ENCODE measurements around the gene TTLL11.
"Not testable (repeated sequence)": the region's sequence is repeated elsewhere in the genome, so short reads cannot be mapped to it uniquely, and the experiment has no call there.

Gene TTLL11

GRCh38 chr9:121906074-121906870 is 186.8 kb downstream of the TTLL11 start:
- no peak for DNase-seq (ENCODE audit: low spot score)

- DNase-seq (ENCODE audit: low spot score) = peak; percentile 85
These were observed 190.5 kb downstream of the TTLL11 start for GRCh38 chr9:121902461-121903135.

- no peak for DNase-seq (ENCODE audit: low spot score)
These were observed 191.5 kb downstream of the TTLL11 start for GRCh38 chr9:121901616-121902015.

GRCh38 chr9:121900163-121900562 is 192.9 kb downstream of the TTLL11 start:
- no peak for DNase-seq (ENCODE audit: low spot score)

- no peak for DNase-seq (ENCODE audit: low spot score)
These were observed 194.3 kb downstream of the TTLL11 start for GRCh38 chr9:121898856-121899255.

GRCh38 chr9:121897140-121897539 is 196.0 kb downstream of the TTLL11 start:
- no peak for DNase-seq (ENCODE audit: low spot score)

GRCh38 chr9:121896545-121896943 is 196.6 kb downstream of the TTLL11 start:
- DNase-seq (ENCODE audit: low spot score) = no peak

GRCh38 chr9:121895818-121896544 is 197.1 kb downstream of the TTLL11 start:
- DNase-seq (ENCODE audit: low spot score) = no peak

- no peak for DNase-seq (ENCODE audit: low spot score)
These were observed 197.8 kb downstream of the TTLL11 start for GRCh38 chr9:121895358-121895757.

GRCh38 chr9:121894380-121894779 is 198.7 kb downstream of the TTLL11 start:
- not testable (repeated sequence) for DNase-seq (ENCODE audit: low spot score)

- DNase-seq (ENCODE audit: low spot score) = no peak
These were observed 199.3 kb downstream of the TTLL11 start for GRCh38 chr9:121893786-121894185.

- DNase-seq (ENCODE audit: low spot score) = no peak
These were observed 200.4 kb downstream of the TTLL11 start for GRCh38 chr9:121892706-121893105.

- DNase-seq (ENCODE audit: low spot score) = no peak
These were observed 202.4 kb downstream of the TTLL11 start for GRCh38 chr9:121890746-121891145.

- DNase-seq (ENCODE audit: low spot score) = peak; percentile 49
These were observed 203.0 kb downstream of the TTLL11 start for GRCh38 chr9:121889990-121890563.

- DNase-seq (ENCODE audit: low spot score) = peak; percentile 54
These were observed 204.7 kb downstream of the TTLL11 start for GRCh38 chr9:121888438-121888775.

- no peak for DNase-seq (ENCODE audit: low spot score)
These were observed 205.3 kb downstream of the TTLL11 start for GRCh38 chr9:121887553-121888437.

- no peak for DNase-seq (ENCODE audit: low spot score)
These were observed 206.2 kb downstream of the TTLL11 start for GRCh38 chr9:121886759-121887485.

GRCh38 chr9:121885345-121885901 is 207.7 kb downstream of the TTLL11 start:
- DNase-seq (ENCODE audit: low spot score) = no peak

GRCh38 chr9:121884057-121884541 is 209.0 kb downstream of the TTLL11 start:
- DNase-seq (ENCODE audit: low spot score) = no peak

Measured in AG08396 (cell line).